HG02870 (cell line): ENCODE measurements around the gene PRTFDC1.
"Not testable (repeated sequence)": the region's sequence is repeated elsewhere in the genome, so short reads cannot be mapped to it uniquely, and the experiment has no call there.

Source experiments
- ATAC-seq: cut with Tn5 transposase; IDR thresholded peaks from one replicate; pipeline ENCODE4 v1.9.1; 2021; ENCODE audit warnings: mild to moderate bottlenecking, moderate library complexity; ENCODE audit not compliant: unreplicated experiment

The PRTFDC1 gene

DNA sequence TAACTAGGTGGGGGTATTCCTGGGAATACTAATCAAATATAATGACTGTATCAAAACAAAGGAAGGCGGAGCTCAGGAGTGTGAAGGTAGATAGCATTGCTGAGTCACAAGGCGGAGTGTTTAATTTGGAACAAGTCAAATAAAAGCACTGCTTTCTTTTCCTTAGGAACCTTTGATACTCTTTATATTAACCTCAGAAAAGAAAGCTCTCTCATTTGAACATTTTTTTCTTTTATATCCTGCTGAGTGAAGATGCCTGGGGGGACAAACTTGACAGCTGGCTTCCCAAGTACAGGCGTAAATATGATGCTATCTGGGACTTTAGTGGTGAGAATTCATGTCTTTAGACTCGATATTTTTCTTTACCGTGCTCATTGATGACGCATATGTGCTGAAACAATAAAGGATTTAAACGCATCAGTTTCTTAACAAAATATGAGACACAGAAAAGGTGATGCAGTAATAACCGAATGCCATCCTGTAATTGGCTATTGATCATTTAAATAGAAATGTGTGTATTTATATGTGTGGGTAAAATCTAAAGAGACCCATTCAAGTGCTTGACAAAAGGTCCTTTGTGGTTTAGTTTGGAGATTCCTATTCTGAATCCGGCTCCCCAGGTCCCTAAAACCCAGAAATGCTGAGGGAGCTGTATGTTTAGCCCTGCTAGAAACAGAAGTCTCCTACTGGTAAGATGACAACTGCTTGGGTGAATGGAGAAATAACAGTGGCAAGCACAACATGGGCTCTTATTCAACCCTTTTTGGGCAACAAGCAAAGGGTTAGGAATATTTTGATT, 102.7 kb downstream of the PRTFDC1 start:
- no peak for ATAC-seq

DNA sequence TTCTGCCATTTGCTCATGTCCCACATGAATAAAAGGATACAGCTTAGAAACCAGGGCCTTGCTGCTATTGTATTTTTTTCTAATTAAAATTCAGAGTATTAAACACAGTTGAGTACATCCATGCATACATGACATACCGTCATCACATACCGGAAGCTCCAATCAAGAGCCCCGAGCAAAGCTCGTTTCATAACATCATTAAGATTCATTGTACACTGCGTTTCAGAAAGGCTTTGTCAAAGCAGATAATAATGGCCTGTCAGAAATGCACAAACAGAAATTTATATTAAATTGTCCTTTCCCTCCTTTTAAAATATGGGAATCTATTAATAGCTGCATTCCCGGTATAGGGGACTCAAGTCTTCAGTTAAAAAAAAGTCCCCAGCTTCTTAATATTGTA, 103.4 kb downstream of the PRTFDC1 start:
- ATAC-seq = no peak

DNA sequence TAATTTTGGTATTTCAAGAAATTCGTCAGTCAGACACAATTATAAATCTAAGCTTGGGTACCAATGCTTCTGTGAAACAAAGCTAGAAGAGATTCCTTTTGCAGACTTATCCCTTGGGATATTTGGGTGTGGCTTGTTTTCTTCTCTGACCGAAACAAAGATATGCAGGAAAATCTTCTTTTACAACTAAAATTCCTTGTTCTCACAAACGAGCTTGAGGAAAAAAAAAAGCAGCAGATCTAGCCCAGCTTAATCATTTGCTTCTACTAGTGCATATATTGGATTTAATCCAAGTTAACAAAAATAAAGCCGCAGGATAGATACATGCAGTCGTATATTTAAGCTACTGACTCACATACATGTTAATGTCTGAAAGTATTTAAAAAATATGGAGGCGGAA, 104.2 kb downstream of the PRTFDC1 start:
- no peak for ATAC-seq

DNA sequence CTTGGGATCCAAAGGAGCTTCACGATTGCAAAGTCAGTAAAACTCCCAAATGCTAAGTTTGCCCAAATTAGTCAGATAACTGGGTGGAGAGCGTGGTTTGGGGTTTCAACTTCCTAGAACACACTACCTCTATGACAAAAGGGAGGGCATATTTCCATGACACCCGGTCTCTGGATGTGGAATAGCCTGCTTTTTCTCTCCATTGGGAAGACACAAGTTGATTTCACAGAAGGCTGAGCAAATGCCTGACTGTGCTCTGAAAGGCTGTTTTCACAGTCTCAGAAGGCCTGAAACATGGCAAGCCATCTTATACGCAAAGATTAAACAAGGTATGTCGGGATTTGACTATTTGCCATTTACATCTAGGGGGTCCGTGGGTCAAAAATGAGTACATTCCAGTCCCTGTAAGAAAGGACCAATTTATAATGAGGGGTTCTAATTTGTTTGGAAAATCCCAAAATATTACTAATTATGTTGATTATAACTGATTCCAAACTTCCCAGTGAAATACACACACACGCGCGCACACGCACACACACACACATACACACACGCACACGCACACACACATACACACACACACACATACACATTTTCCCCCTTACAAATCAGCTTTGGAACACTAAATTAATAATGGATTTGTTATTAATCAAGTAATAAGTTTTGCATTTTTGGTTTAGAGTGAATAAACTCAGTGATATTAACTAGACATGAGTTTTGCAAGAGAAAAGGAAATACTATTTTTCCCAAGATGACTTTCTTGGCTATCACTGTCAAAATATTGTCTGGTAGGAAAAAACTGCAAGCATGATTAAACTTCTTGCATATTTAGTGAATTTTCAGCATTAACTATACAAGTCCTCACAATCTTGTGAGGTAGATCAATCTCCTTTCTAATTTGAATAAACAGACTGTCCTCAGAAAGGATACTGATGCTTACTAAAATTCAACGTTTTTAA, 105.0 kb downstream of the PRTFDC1 start:
- ATAC-seq = no peak

DNA sequence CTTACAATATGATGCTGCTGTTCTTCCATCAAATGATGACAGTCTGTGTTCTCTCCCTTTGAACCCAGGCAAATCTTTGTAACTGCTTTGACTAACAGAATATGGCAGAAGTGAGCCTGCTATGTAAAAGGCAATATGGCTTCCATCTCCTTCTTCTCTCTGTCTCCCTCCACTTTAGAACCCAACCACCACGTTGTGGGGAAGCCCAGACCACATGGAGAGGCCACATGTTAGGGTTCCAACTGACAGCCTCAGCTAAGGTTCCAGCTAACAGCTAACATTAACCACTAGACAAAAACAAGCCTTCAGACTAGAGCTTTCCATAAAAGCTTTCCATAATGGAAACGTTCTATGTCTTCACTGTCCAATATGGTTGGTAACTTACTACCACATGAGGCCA, 107.7 kb downstream of the PRTFDC1 start:
- ATAC-seq = no peak

DNA sequence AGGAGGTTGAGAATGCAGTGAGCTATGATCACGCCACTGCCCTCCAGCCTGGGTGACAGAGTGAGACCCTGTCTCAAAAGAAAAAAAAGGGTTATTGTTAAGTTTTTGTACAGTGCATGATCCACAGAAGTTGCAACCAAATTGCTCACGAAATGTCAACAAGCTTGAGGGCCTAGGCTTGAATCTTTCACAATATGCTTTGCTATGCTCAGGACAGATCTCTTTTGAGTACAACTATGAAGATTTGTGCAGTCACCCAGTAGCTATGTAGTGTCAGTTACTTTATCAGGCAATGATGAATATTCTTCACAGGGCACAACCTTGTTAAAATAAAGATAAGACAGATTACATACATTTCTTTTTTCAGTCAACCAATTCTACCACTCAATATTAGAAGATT, 109.2 kb downstream of the PRTFDC1 start:
- no peak for ATAC-seq

DNA sequence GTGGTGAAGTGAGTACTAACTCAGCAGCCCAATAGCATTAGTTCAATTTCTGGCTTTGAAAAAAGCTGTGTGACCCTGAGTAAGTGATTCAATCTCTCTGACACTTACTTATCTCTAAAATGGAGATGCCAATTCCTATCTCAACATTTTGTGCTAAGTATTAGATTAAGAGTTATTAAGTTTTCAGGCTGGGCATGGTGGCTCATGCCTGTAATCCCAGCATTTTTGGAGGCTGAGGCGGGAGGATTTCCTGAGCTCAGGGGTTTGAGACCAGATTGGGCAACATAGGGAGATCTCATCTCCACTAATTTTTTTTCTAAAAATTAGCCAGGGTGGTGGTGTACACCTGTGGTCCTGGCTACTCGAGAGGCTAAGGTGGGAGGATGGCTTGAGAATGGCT, 109.5 kb downstream of the PRTFDC1 start:
- no peak for ATAC-seq

DNA sequence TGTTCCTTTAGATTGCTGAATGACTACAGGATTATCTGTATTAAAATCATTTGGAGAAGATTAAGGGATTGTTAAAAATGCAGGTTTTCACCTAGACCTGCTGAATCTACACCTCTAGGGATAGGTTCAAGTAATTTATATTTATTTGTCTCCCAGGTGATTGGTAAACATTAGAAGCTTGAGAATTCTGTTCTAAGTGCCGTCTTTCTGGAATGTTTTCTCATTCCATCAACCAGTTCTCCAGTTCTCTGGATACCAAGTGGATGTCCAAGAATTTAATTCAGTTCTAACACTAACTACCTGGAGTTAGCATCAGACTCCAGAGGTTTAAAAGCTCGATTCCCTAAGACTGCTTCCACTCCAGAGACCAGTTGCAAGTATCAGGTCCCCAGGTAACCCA, 110.9 kb downstream of the PRTFDC1 start:
- no peak for ATAC-seq

DNA sequence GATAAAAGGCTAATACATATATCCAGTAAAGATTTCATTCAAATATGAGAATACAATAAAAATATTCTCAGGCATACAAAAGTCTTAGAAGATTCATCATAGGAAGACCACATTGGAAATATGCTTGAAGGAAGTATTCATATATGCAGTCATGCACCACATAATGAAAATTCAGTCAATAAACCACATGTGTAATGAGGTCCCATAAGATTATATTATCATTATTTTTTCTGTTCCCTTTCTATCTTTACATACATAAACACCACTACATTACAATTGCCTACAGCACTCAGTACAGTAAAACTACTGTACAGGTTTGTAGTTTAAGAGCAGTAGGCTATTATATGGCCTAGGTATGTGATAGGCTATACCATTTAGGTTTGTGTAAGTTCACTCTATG, 111.6 kb downstream of the PRTFDC1 start:
- no peak for ATAC-seq

DNA sequence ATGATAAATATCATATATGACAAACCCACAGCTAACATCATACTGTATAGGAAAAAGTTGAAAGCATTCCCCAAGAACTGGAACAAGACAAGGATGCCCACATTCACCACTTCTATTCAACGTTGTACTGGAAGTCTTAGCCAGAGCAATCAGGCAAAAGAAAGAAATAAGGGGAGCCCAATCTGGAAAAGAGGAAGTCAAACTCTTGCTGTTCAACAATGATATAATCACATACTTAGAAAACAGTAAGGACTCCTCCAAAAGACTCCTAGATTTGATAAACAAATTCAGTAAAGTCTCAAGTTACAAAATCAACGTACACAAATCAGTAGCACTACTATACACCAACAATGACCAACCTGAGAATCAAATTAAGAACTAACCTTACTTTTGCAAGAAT, 114.6 kb downstream of the PRTFDC1 start:
- not testable (repeated sequence) for ATAC-seq

DNA sequence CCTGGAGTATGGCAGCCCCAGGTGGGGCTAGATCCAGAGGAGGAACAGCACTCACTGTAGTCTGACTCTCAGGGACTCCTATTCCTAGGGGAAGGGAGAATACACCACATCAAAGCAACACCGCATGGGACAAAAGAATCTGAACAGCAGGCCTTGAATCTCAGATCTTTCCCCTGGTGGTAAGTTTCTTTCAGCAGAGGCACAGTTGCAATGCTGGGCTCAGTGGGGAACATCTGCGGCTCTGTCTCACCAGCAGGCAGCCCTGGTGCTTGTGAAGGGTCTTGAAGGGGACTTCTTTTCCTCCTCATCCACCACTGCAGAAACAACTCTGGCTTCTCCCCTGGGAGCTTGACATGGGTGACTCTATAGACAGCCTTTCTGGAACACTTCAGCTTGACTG, 117.5 kb downstream of the PRTFDC1 start:
- ATAC-seq = no peak

DNA sequence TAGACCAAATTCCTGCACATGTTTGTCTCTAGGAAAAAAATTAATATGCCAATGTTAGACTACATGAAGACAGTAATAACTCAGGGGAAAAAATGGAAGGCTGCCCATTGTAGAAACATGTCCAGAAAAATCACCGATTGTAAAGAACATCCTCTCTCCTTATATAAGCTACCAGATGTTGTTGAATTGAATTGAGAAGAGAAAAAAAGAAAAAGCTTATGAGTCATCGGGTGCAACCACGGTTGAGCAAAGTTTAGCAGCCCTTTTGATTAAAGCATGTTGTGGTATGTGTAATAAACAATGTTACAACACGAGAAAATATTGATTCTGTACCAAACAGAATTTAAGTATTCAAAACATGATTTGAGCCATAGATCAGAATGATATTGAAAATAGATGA, 126.4 kb downstream of the PRTFDC1 start:
- no peak for ATAC-seq

DNA sequence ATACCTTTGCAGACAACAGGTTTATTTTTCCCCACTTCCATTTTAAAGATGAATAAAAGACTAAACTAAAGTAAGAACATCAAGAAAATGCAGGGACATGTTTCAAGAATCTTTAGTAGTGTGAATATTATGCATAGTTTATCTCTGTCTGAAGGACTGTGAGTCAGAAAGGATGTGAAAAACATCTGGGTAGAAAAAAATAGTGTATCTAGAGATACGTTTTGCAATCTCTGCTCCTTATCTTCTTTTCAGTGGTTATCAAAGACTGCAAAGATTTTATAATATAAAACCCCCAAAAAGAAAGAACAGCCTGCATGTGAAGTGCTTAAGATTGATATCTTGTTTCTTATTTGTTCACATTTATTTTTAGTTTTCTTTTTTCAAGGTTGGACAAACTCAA, 126.9 kb downstream of the PRTFDC1 start:
- ATAC-seq = no peak

DNA sequence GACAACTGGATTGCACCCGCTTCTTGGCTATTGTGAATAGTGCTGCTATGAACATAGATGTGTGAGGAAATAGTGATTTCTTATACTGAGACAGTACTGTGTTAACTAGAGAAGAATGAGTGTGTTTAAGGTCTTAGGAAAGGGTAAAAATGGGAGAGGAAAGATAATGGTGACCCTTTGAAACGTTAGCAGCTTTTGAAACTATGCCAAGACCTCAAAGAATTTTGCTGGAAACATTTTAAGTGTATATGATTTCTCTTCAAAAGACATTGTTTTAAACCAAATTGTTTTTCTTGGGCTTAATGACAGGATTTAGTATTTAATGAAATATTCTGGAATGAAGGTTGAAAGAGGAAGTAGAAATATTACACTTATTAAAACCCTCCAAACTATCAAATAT, 127.9 kb downstream of the PRTFDC1 start:
- no peak for ATAC-seq

DNA sequence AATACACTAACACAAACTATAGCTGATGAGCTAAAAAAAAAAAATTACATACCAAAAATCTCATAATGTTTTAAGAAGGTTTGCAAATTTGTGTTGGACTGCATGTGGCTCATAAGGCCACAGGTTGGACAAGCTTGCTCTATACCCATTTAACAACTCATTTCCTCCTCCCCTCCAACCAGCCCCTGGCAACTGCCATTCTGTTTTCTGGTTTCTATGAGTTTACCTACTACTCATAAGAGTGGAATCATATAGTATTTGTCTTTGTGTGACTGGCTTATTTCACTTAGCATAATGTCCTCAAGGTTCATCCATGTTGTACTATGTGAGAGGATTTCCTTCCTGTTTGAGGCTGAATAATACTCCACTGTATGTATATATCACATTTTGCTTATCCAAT, 128.3 kb downstream of the PRTFDC1 start:
- no peak for ATAC-seq

DNA sequence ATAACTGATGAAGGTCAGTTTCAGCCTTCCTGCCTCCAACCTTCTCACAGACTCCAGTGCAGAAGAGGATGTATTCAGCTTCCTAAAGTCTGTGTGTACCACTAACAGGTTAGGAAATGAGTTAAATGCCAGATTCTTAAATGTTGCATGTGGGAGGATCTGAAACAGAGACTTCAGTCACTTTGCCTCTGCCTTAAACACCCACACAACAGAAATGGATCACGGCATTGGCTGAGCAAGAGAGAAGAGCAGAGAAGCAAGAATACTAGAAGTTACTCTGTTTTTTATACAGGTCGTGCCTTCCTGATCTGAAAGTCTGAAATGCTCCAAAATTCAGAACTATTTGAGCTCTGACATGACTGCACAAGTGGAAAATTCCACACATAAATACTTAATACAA, 129.8 kb downstream of the PRTFDC1 start:
- peak; percentile 86 for ATAC-seq

DNA sequence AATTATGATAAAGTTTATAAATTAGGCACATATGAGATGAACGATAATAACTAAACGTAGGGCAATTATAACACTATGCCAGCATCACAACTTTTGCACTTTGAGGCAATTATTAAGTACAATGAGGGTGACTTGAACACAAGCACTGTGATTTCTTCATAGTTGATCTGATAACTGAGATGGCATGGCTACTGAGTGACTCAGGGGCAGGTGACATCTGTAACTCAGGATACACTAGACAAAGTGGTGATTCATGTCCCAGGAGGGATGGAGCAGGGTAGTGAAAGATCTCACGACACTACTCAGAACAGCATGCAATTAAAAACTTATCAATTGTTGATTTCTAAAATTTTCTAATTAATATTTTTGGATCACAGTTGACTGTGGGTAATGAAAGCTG, 130.4 kb downstream of the PRTFDC1 start:
- no peak for ATAC-seq

DNA sequence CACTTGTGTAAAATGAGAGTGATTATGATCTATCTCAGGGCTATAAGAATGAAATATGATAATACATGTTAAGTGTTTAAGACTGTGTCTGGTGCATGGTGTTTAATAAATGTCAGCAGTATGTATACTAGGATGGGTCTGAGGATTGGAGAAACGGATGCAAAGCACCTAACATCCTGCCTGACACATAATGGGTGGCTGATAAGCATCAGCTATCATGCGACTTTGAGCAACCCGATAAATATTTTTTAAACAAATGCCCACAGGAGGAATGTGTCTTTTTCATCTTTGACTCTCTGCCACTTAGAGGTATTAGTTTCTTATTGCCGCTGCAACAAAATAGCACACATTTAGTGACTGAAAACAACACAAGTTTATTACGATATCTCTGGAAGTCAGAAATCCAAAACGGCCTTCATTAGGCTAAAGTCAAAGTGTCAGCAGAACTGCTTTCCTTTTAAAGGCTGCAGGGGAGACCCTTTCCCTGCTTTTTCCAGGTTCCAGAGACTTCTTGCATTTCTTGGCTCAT, 135.5 kb downstream of the PRTFDC1 start:
- ATAC-seq = no peak

DNA sequence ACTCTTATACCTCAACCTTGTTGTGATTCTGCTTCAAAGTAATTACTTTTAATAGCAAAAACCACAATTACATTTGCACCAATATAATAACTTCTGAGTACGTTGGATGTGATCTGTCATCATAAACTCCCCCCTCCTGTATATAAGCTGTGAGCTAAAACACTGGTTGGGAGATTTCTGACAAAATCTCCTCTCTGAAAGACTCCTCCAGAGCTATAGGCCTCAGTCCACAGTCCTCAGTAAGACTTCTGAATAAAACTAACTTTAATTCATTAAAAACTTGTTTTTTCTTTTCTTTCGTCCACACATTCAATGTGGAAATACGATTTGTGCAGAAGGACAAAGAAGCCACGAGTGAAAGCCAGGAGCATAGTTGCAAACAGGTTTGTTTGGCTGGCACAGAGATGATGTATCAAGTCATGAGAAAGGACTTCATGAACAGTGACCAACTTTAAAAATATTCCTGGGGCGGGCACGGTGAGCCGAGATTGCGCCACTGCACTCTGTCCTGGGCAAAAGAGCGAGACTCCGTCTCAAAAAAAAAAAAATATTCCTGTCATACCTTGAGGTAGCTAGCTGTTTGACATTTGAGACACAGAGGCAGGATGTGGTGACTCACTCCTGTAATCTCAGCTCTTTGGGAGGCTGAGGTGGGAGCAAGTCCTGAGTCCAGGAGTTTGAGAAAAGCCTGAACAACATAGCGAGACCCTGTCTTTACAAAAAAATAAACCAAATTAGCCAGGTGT, 137.7 kb downstream of the PRTFDC1 start:
- ATAC-seq = no peak

DNA sequence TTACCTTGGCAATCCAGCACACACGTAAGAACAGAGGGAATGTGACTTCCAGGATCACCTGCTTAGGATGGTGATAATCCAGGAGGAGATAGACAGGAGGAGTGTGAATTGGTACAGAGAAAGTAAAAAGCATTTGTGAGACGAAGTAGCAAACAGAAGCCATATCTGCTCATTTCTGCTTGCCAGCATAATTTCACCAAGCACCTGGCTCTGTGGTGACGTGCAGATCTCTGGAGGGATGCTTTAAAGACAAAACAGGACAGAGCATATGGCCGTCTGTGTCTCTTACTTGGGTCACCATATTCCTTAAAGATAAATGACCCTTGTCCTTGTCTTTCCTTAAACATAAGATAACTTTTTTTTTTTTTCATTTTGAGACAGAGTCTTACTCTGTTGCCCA, 138.6 kb downstream of the PRTFDC1 start:
- ATAC-seq = no peak

DNA sequence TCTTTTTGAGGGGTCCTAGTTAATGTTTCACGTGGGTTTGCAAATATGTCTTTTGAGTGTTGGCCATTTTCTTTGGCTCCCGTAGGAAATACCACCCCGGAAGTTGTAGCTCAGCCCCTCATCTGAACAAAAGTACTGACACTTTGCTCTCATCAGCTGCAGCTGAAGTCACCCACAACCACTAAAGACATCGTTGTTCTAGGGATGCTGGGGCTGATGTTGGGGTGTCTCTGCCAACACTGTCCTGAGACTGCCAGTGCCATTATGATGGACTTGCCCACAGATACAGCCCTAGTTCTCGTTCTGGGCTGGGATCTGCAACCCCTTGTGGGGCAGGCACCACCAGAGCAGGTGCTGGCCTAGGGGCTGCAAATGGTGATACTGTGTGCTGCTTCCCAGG, 146.1 kb downstream of the PRTFDC1 start:
- no peak for ATAC-seq
